K562 (cell line): ENCODE measurements around the gene ARAP1. TPM values are rescaled to one million over a fixed set of nuclear protein-coding genes. Genes with fewer than 3 reads are reported as not detected.

Experiments
- BACH1 ChIP-seq: fragments of 200-800 bp; sonication (Bioruptor generic); IDR thresholded peaks from 2 replicates; pipeline ENCODE4 v1.6.1; 2016; ENCODE audit warnings: missing genetic modification characterization, missing compliant biosample characterization
- CBFA2T2 ChIP-seq: fragments of 450-650 bp; conservative IDR thresholded peaks from 2 replicates; pipeline ENCODE4 v1.6.1; 2017; ENCODE audit warnings: mild to moderate bottlenecking
- CTBP1 ChIP-seq: fragments of 450-650 bp; IDR thresholded peaks from 2 replicates; pipeline ENCODE4 v1.6.1; 2016; ENCODE audit warnings: borderline replicate concordance
- E2F8 ChIP-seq: fragments of 450-650 bp; IDR thresholded peaks from 2 replicates; pipeline ENCODE4 v1.7.1; 2018; ENCODE audit warnings: mild to moderate bottlenecking, low read depth; ENCODE audit not compliant: partially characterized antibody
- ELF2 ChIP-seq: fragments of 250-450 bp; sonication (Bioruptor Pico); IDR thresholded peaks from 2 replicates; pipeline ENCODE4 v1.5.0; 2021; ENCODE audit warnings: mild to moderate bottlenecking
- HNRNPH1 ChIP-seq: fragments of 200-400 bp; formaldehyde crosslinking; optimal IDR thresholded peaks from 2 replicates; pipeline ENCODE3; 2017; ENCODE audit warnings: low read depth, mild to moderate bottlenecking, low read length, moderate library complexity
- KAT2B ChIP-seq: IDR thresholded peaks from one replicate; pipeline ENCODE4 v1.6.1; 2012; ENCODE audit warnings: low read depth, mild to moderate bottlenecking, control low read depth, inconsistent platforms, low read length, moderate library complexity
- MTA1 ChIP-seq: fragments of 450-650 bp; IDR thresholded peaks from 2 replicates; pipeline ENCODE4 v1.6.1; 2017; ENCODE audit warnings: borderline replicate concordance
- MTA2 ChIP-seq: fragments of 450-650 bp; IDR thresholded peaks from 2 replicates; pipeline ENCODE4 v1.6.1; 2016; ENCODE audit warnings: low read depth
- NR2C1 ChIP-seq, 2 experiments: fragments of 450-650 bp; IDR thresholded peaks; 2 replicates each; pipeline ENCODE4 v1.6.1; 2017; ENCODE audit warnings: mild to moderate bottlenecking in 2 of 2, antibody characterized with exemption in 1 of 2, inconsistent platforms in 1 of 2, missing compliant biosample characterization in 1 of 2, missing genetic modification characterization in 1 of 2
- NR4A1 ChIP-seq, 2 experiments: fragments of 250-450 bp in 1 of 2; fragments of 450-650 bp in 1 of 2; sonication (Bioruptor Pico) in 1 of 2; IDR thresholded peaks; 2 replicates each; pipeline versions ENCODE4 v1.4.0 to v1.6.1; 2016 to 2020; ENCODE audit warnings: mild to moderate bottlenecking in 2 of 2, missing compliant biosample characterization in 1 of 2, missing genetic modification characterization in 1 of 2, moderate library complexity in 1 of 2
- PTTG1 ChIP-seq: fragments of 450-650 bp; IDR thresholded peaks from 2 replicates; pipeline ENCODE4 v1.6.1; 2016; ENCODE audit warnings: low read depth, mild to moderate bottlenecking, missing genetic modification characterization, missing compliant biosample characterization
- RBBP5 ChIP-seq: fragments of 200-600 bp; sonication (generic); IDR thresholded peaks from 2 replicates; pipeline ENCODE4 v1.6.1; 2012; ENCODE audit warnings: borderline replicate concordance, mild to moderate bottlenecking, low read length, control low read depth, inconsistent platforms; ENCODE audit not compliant: insufficient read depth, poor library complexity, severe bottlenecking
- SFPQ ChIP-seq: fragments of 200-400 bp; formaldehyde crosslinking; IDR thresholded peaks from 2 replicates; pipeline ENCODE4 v1.6.1; 2017; ENCODE audit warnings: mild to moderate bottlenecking, low read depth, low read length, moderate library complexity
- STAT6 ChIP-seq: sonication (generic); formaldehyde crosslinking; IDR thresholded peaks from 2 replicates; pipeline ENCODE4 v1.8.1; 2023; ENCODE audit warnings: mild to moderate bottlenecking, missing genetic modification reagents
- THRB ChIP-seq: fragments of 450-650 bp; formaldehyde crosslinking; conservative IDR thresholded peaks from 2 replicates; pipeline ENCODE4 v1.4.0; 2022; ENCODE audit warnings: mild to moderate bottlenecking, missing genetic modification characterization
- ZFP1 ChIP-seq: fragments of 450-650 bp; formaldehyde crosslinking; IDR thresholded peaks from 2 replicates; pipeline ENCODE4 v1.4.0; 2020; ENCODE audit warnings: mild to moderate bottlenecking, mixed read lengths
- ZKSCAN3 ChIP-seq: fragments of 250-450 bp; sonication (Bioruptor Pico); IDR thresholded peaks from 2 replicates; pipeline ENCODE4 v1.4.0; 2020
- polyA plus RNA-seq, 8 experiments: library from polyadenylated mRNA; depleted of rRNA in 4 of 8; stranded (reverse) in 5 of 8; unstranded in 3 of 8; fragments of >200 nt; fragmentation: Nextera tagmentation in 2 of 8; fragmentation: Illumina TruSeq in 1 of 8; extraction: Ambion mirVana in 2 of 8; extraction: Trizol in 1 of 8; gene quantifications; 2 replicates each; pipeline versions ENCODE4 v1.2.1 to v1.2.3, GENCODE V29; 2011 to 2014; ENCODE audit warnings: inconsistent platforms in 1 of 8, missing spikeins in 1 of 8
- total RNA-seq, 7 experiments: library from RNA; depleted of rRNA in 6 of 7; stranded (reverse); fragments of >200 nt in 6 of 7; fragmentation: Illumina TruSeq in 2 of 7; extraction: Trizol in 2 of 7; gene quantifications; 2 replicates each; pipeline versions ENCODE4 v1.2.1 to v1.2.3, GENCODE V29; 2011 to 2021; ENCODE audit warnings: low replicate concordance in 1 of 7

The ARAP1 gene
- total and polyA plus RNA-seq, 9 of the 15 experiments (the other 6 are each of a cell fraction or from before 2014, with no cell fraction given), result 0.23 to 67.0 (median 24.6) TPM

DNA sequence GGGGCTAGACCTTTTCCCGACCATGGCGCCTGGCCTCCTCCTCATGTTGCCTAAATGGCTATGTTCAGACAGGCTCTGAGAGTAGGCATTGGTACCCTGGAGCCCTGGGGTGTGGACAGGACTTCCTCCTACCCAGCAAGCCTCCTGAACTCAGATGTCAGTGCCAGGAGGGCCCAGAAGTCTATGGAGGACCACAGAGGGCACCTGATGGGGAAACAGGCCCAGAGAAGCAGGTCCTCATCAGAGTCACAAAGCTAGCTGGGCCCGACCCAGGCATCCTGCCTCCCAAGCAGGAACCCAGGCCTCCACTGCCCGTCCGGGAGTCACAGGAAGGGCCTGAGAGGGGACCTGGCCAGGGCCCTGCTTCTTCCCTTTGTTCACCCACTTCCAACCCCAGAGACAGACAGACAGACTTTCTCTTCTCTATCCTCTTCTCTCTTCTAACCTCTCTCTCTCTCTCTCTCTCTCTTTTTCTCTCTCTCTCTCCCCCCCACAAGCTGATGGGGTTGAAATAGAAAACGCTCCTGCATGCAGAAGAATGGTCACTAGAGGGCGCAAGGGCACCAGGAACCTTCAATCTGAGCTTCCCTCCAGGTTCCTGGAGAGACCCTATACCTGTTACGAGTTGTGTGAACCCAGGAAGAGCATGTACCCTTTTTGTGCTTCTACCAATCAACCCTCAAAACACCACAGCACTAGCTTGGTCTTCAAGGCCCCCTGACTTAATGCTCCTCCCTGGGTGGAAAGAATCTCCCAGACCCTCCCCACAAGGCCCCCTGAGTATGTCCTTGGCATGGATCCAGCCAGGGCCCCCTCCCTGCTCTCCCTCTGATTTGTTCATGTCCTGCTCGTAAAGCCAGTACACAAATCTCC is 27.1 kb downstream of the ARAP1 start (continued):
- TF ChIP-seq E2F8 (no peak), MTA2 (no peak), SFPQ (no peak), NR4A1 (CRISPR knock-in tag; IDR thresholded peaks at IDR 0.05) (no peak), NR4A1 (tag; IDR thresholded peaks at IDR 0.05) (no peak), CBFA2T2 (no peak), STAT6 (CRISPR knock-in tag) (no peak), ZFP1 (CRISPR knock-in tag) (no peak), PTTG1 (tag) (no peak), BACH1 (tag) (no peak), HNRNPH1 (no peak), MTA1 (peak; percentile 12; the same call in 1 of the 2 replicates), THRB (CRISPR knock-in tag) (no peak), KAT2B (no peak), RBBP5 (no peak), NR2C1 (IDR thresholded peaks at IDR 0.05) (no peak), NR2C1 (tag; IDR thresholded peaks at IDR 0.05) (no peak), ZKSCAN3 (no peak), CTBP1 (peak; percentile 49; the same call in 1 of the 2 replicates), ELF2 (CRISPR knock-in tag) (no peak)
